Measurements from ENCODE around the gene ZFPM1.

The ZFPM1 gene

GRCh38 chr16:88566158-88566557, 113.1 kb downstream of the ZFPM1 start:
- DNase-seq (ENCODE audit: low read depth): peak; percentile 47

- no peak for DNase-seq (ENCODE audit: low read depth)
Observed at GRCh38 chr16:88568710-88569613, 115.9 kb downstream of the ZFPM1 start.

GRCh38 chr16:88569614-88569984, 116.5 kb downstream of the ZFPM1 start:
- no peak for DNase-seq (ENCODE audit: low read depth)

GRCh38 chr16:88569985-88570690, 117.1 kb downstream of the ZFPM1 start, which contains the start of gene ZC3H18:
TSS of gene ZC3H18 (plus strand) at chr16:88570403. CDS start at chr16:88577124, 6,721 bp downstream.
- peak; percentile 97 for DNase-seq (ENCODE audit: low read depth)

- DNase-seq (ENCODE audit: low read depth): peak; percentile 32
Observed at GRCh38 chr16:88570691-88571092, 117.6 kb downstream of the ZFPM1 start.

GRCh38 chr16:88575251-88575650, 122.2 kb downstream of the ZFPM1 start:
- DNase-seq (ENCODE audit: low read depth): no peak

- no peak for DNase-seq (ENCODE audit: low read depth)
Observed at GRCh38 chr16:88576307-88576706, 123.2 kb downstream of the ZFPM1 start.

GRCh38 chr16:88577166-88577565, 124.1 kb downstream of the ZFPM1 start:
- no peak for DNase-seq (ENCODE audit: low read depth)

GRCh38 chr16:88578446-88579313, 125.6 kb downstream of the ZFPM1 start:
- DNase-seq (ENCODE audit: low read depth): no peak

- DNase-seq (ENCODE audit: low read depth): no peak
Observed at GRCh38 chr16:88580371-88580770, 127.3 kb downstream of the ZFPM1 start.

GRCh38 chr16:88581033-88581432, 128.0 kb downstream of the ZFPM1 start:
- DNase-seq (ENCODE audit: low read depth): no peak

- DNase-seq (ENCODE audit: low read depth): no peak
Observed at GRCh38 chr16:88582912-88583575, 130.0 kb downstream of the ZFPM1 start.

GRCh38 chr16:88584676-88585075, 131.6 kb downstream of the ZFPM1 start:
- no peak for DNase-seq (ENCODE audit: low read depth)

GRCh38 chr16:88585269-88585668, 132.2 kb downstream of the ZFPM1 start:
- no peak for DNase-seq (ENCODE audit: low read depth)

- DNase-seq (ENCODE audit: low read depth): no peak
Observed at GRCh38 chr16:88585927-88586581, 133.0 kb downstream of the ZFPM1 start.
